Lower leg skin (tissue), 3 donors: Measurements from ENCODE around the gene ACOT4.

Experiments
- CTCF ChIP-seq, 3 donors: fragments of 450-650 bp; IDR thresholded peaks; one replicate each; pipeline ENCODE4 v1.5.1; 2016; ENCODE audit warnings: antibody characterized with exemption in 3 of 3, mild to moderate bottlenecking in 3 of 3, moderate library complexity in 2 of 3
- POLR2A ChIP-seq, 2 donors: fragments of 450-650 bp; IDR thresholded peaks; one replicate each; pipeline ENCODE4 v1.6.1; 2016 to 2017; ENCODE audit warnings: antibody characterized with exemption in 2 of 2, mild to moderate bottlenecking in 1 of 2, moderate library complexity in 1 of 2

- TF ChIP-seq CTCF (IDR thresholded peaks at IDR 0.05) (no peak), POLR2A (IDR thresholded peaks at IDR 0.05) (no peak)
These were observed 15.3 kb upstream of the ACOT4 start for GRCh38 chr14:73576391-73576790.
